Stimulated activated CD4-positive, alpha-beta T cell treated with anti-CD3 and anti-CD28 coated beads, TNF-alpha, amount 100 ng/mL, for 4 hours (primary cell): ENCODE measurements around the gene VPS51.

Source experiments
- DNase-seq, 3 experiments: peaks; one replicate each; pipeline ENCODE4 v3.0.0-alpha.2; 2020; ENCODE audit warnings: low read depth in 3 of 3

VPS51 gene

GRCh38 chr11:65072631-65072966 lies 23.4 kb upstream of the VPS51 start:
- DNase-seq, result no peak

GRCh38 chr11:65077451-65077850 lies 18.6 kb upstream of the VPS51 start:
- DNase-seq, result no peak

GRCh38 chr11:65078151-65078550 lies 17.9 kb upstream of the VPS51 start:
- peak; percentile 42 to 56 (median 52) for DNase-seq

GRCh38 chr11:65078786-65079342 lies 17.1 kb upstream of the VPS51 start:
- no peak for DNase-seq

- DNase-seq, result no peak
These were observed 12.7 kb upstream of the VPS51 start for GRCh38 chr11:65083134-65083833.

GRCh38 chr11:65083834-65084597 lies 12.0 kb upstream of the VPS51 start, which contains the start of the genes CDCA5 and ZFPL1:
Gene CDCA5, minus strand, starts transcription at chr11:65084040. Its CDS starts 62 bp downstream, at chr11:65083978.
Gene ZFPL1, plus strand, starts transcription at chr11:65084222. Its CDS starts 477 bp downstream, at chr11:65084699.
- DNase-seq, result peak; percentile 89 to 91 (median 91)

- DNase-seq, result no peak
These were observed 11.2 kb upstream of the VPS51 start for GRCh38 chr11:65084598-65085375.

GRCh38 chr11:65085446-65085845 lies 10.6 kb upstream of the VPS51 start:
- DNase-seq, result no peak

GRCh38 chr11:65086809-65087208 lies 9.2 kb upstream of the VPS51 start:
- DNase-seq, result no peak

GRCh38 chr11:65087216-65087615 lies 8.8 kb upstream of the VPS51 start:
- DNase-seq, result no peak

- DNase-seq, result no peak
These were observed 8.2 kb upstream of the VPS51 start for GRCh38 chr11:65087827-65088226.

GRCh38 chr11:65089621-65090020 lies 6.4 kb upstream of the VPS51 start:
- no peak for DNase-seq

GRCh38 chr11:65090628-65091027 lies 5.4 kb upstream of the VPS51 start:
- DNase-seq, result no peak

GRCh38 chr11:65095427-65095826 lies 587 bp upstream of the VPS51 start:
- no peak for DNase-seq

GRCh38 chr11:65096926-65097325 lies 912 bp downstream of the VPS51 start:
- no peak for DNase-seq

GRCh38 chr11:65100674-65101350 lies 4.8 kb downstream of the VPS51 start:
- DNase-seq, result no peak

GRCh38 chr11:65102142-65103095 lies 6.4 kb downstream of the VPS51 start:
- DNase-seq, result no peak

GRCh38 chr11:65103476-65103875 lies 7.5 kb downstream of the VPS51 start:
- no peak for DNase-seq

- no peak for DNase-seq
These were observed 8.6 kb downstream of the VPS51 start for GRCh38 chr11:65104628-65105027.

GRCh38 chr11:65107078-65107477 lies 11.1 kb downstream of the VPS51 start:
- DNase-seq, result no peak
